DND-41 (cell line): ENCODE measurements around the gene COL15A1.

Experiments
- ATAC-seq: fragments of 200-7000 bp; cut with Tn5 transposase; 3 replicates; pipeline ENCODE4 v1.9.1; 2021; ENCODE audit warnings: low read depth; ENCODE audit not compliant: insufficient read depth
- DNase-seq: peaks from one replicate; pipeline ENCODE4 v3.0.0-alpha.2; 2020
- H2AFZ ChIP-seq: 2 replicates; pipeline ENCODE4 v1.6.0; 2012; ENCODE audit warnings: low read depth, low read length
- H3K27ac ChIP-seq: 2 replicates; pipeline ENCODE4 v1.5.1; 2012; ENCODE audit warnings: low read length, inconsistent platforms
- H3K27me3 ChIP-seq: fragments of 200-600 bp; sonication (generic); 2 replicates; pipeline ENCODE4 v1.6.0; 2012; ENCODE audit warnings: low read length, mild to moderate bottlenecking, inconsistent platforms; ENCODE audit not compliant: insufficient read depth, poor library complexity
- H3K36me3 ChIP-seq: 2 replicates; pipeline ENCODE4 v1.5.1; 2012; ENCODE audit warnings: low read length, inconsistent platforms; ENCODE audit not compliant: insufficient read depth
- H3K4me1 ChIP-seq: 2 replicates; pipeline ENCODE4 v1.5.1; 2012; ENCODE audit warnings: mild to moderate bottlenecking, low read length; ENCODE audit not compliant: insufficient read depth
- H3K4me2 ChIP-seq: 2 replicates; pipeline ENCODE4 v1.6.0; 2012; ENCODE audit warnings: mild to moderate bottlenecking, moderate library complexity, low read length, inconsistent platforms; ENCODE audit not compliant: insufficient read depth
- H3K4me3 ChIP-seq, 2 experiments: fragments of 200-600 bp in 1 of 2; shearing (Covaris generic) in 1 of 2; 2 replicates each; pipeline ENCODE4 v1.5.1; 2012 to 2016; ENCODE audit warnings: inconsistent platforms in 2 of 2, low read length in 2 of 2, mild to moderate bottlenecking in 2 of 2, low read depth in 1 of 2, moderate library complexity in 1 of 2
- H3K79me2 ChIP-seq: 2 replicates; pipeline ENCODE4 v1.6.0; 2012; ENCODE audit warnings: low read length, inconsistent platforms; ENCODE audit not compliant: insufficient read depth
- H3K9ac ChIP-seq: 2 replicates; pipeline ENCODE4 v1.6.0; 2012; ENCODE audit warnings: low read depth, mild to moderate bottlenecking, inconsistent platforms, low read length, moderate library complexity
- H3K9me3 ChIP-seq: 2 replicates; pipeline ENCODE4 v1.5.1; 2012; ENCODE audit warnings: low read length, moderate library complexity, mild to moderate bottlenecking, inconsistent platforms; ENCODE audit not compliant: insufficient read depth, severe bottlenecking
- H4K20me1 ChIP-seq: 2 replicates; pipeline ENCODE4 v1.6.0; 2012; ENCODE audit warnings: low read length; ENCODE audit not compliant: insufficient read depth
- EZH2 ChIP-seq: IDR thresholded peaks from 3 replicates; pipeline ENCODE4 v1.6.1; 2012; ENCODE audit warnings: borderline replicate concordance, low read depth, mild to moderate bottlenecking, moderate library complexity, low read length, inconsistent platforms; ENCODE audit not compliant: severe bottlenecking
- TF ChIP-seq, protein P1 (sequence below): IDR thresholded peaks from 2 replicates; pipeline ENCODE4 v1.5.1; 2012; ENCODE audit warnings: borderline replicate concordance, low read length, moderate library complexity, mild to moderate bottlenecking; ENCODE audit not compliant: poor library complexity, severe bottlenecking; ENCODE audit errors: extremely low read depth

Gene COL15A1

DNA sequence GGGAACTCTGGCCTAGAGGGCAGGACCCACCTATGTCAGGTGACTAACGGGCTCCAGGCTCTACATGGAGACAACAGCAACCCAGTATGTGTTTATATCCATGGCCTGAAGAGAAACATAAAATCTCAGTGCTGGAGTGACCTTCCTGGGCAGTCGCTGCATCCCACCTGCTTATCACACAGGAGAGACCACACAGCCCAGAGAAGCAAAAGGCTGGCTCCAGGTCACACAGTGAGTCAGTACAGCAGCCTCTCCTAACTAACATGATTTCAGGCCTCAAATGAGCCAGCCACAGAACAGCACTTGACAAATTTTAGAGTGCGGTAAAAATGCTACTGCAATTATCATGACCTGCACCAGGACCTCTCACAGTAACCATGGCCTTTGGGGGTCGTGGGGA, 107.2 kb downstream of the COL15A1 start:
- no peaks in the 10 kb centered on the region for H3K27me3 ChIP-seq
- H3K9ac ChIP-seq, result no peak overlapping the region
- TF ChIP-seq, protein P1, sequence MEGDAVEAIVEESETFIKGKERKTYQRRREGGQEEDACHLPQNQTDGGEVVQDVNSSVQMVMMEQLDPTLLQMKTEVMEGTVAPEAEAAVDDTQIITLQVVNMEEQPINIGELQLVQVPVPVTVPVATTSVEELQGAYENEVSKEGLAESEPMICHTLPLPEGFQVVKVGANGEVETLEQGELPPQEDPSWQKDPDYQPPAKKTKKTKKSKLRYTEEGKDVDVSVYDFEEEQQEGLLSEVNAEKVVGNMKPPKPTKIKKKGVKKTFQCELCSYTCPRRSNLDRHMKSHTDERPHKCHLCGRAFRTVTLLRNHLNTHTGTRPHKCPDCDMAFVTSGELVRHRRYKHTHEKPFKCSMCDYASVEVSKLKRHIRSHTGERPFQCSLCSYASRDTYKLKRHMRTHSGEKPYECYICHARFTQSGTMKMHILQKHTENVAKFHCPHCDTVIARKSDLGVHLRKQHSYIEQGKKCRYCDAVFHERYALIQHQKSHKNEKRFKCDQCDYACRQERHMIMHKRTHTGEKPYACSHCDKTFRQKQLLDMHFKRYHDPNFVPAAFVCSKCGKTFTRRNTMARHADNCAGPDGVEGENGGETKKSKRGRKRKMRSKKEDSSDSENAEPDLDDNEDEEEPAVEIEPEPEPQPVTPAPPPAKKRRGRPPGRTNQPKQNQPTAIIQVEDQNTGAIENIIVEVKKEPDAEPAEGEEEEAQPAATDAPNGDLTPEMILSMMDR, result no peak
- TF ChIP-seq EZH2, result no peak
- H3K4me2 ChIP-seq, result no peak overlapping the region
- H3K27ac ChIP-seq, result no peak overlapping the region
- peaks cover 12% of the 10 kb centered on the region for H3K4me1 ChIP-seq
- H4K20me1 ChIP-seq, result no peaks in the 10 kb centered on the region
- H3K9me3 ChIP-seq, result no peaks in the 10 kb centered on the region
- no peaks in the 10 kb centered on the region for H3K36me3 ChIP-seq
- H3K4me3 ChIP-seq, result no peak overlapping the region
- H3K79me2 ChIP-seq, result no peaks in the 10 kb centered on the region
- ATAC-seq (no peak), DNase-seq (no peak)
- H2AFZ ChIP-seq, result no peak overlapping the region

DNA sequence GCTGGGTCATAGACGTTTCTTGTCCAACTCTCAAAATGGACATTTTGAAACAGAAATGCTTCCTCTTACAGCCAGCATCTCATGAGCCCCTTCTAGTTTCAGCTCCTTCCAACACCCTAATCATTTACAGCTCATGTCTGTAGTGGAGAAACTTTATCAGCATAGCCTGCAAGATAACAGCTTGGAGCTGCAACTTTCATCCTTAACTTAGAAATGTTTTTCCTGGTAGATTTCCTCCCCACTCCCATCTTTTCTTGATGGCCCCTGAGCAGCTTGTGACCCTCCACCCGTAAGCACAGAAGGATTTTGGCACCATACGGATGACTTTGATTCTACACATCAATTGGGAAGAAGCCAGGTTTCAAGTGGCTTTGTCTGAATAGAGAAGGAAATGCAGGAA, 107.7 kb downstream of the COL15A1 start:
- H3K27ac ChIP-seq, result no peak overlapping the region
- no peaks in the 10 kb centered on the region for H4K20me1 ChIP-seq
- H3K4me2 ChIP-seq, result no peak overlapping the region
- no peaks in the 10 kb centered on the region for H3K79me2 ChIP-seq
- no peak for TF ChIP-seq EZH2
- TF ChIP-seq, protein P1, result no peak
- no peaks in the 10 kb centered on the region for H3K27me3 ChIP-seq
- ATAC-seq (no peak), DNase-seq (no peak)
- H3K9ac ChIP-seq, result no peak overlapping the region
- no peaks in the 10 kb centered on the region for H3K9me3 ChIP-seq
- H2AFZ ChIP-seq, result no peak overlapping the region
- no peaks in the 10 kb centered on the region for H3K36me3 ChIP-seq
- H3K4me1 ChIP-seq, result peaks cover 12% of the 10 kb centered on the region
- no peak overlapping the region for H3K4me3 ChIP-seq

DNA sequence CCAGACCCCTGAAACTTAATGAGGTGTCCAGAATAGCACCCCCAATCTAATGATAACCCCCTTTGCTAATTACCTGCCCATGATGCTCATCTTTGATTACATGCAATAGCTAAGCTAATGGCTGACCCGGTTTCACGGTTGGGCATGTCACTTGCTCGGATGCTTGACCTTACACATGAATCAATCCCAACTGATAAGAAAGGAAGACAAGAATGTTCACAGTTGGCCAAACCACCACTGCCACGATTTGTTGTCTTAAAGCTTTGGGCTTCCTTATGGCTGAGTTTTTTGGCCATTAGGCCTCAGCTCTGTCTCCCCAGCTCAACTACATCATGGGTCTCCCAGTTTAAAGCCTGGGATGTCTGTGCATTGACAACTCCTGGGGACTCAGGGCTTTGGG, 108.1 kb downstream of the COL15A1 start:
- ATAC-seq (no peak), DNase-seq (no peak)
- H3K4me1 ChIP-seq, result peaks cover 14% of the 10 kb centered on the region
- H3K9me3 ChIP-seq, result no peaks in the 10 kb centered on the region
- H4K20me1 ChIP-seq, result no peaks in the 10 kb centered on the region
- no peaks in the 10 kb centered on the region for H3K36me3 ChIP-seq
- no peak overlapping the region for H3K9ac ChIP-seq
- H3K27me3 ChIP-seq, result no peaks in the 10 kb centered on the region
- no peak overlapping the region for H3K27ac ChIP-seq
- TF ChIP-seq EZH2, result no peak
- TF ChIP-seq, protein P1, result no peak
- no peak overlapping the region for H2AFZ ChIP-seq
- no peak overlapping the region for H3K4me2 ChIP-seq
- H3K79me2 ChIP-seq, result no peaks in the 10 kb centered on the region
- no peak overlapping the region for H3K4me3 ChIP-seq
